Measurements from ENCODE around the gene HORMAD2.
"Not testable (repeated sequence)": the region's sequence is repeated elsewhere in the genome, so short reads cannot be mapped to it uniquely, and the experiment has no call there.

The HORMAD2 gene

GRCh38 chr22:30187094-30187493 lies 106.8 kb downstream of the HORMAD2 start:
- in situ Hi-C loops (cut with MboI; ENCODE audit: low sequenced_read_pairs), result no loop called here

GRCh38 chr22:30187529-30188407 lies 107.5 kb downstream of the HORMAD2 start:
- in situ Hi-C loops (cut with MboI; ENCODE audit: low sequenced_read_pairs), result no loop called here

- in situ Hi-C loops (cut with MboI; ENCODE audit: low sequenced_read_pairs), result no loop called here
These were observed 108.6 kb downstream of the HORMAD2 start for GRCh38 chr22:30188911-30189310.

- in situ Hi-C loops (cut with MboI; ENCODE audit: low sequenced_read_pairs), result loop anchor here (10.0 kb wide), 1 partner anchor 74 kb away; the partner anchor contains the start of gene OSM
These were observed 110.3 kb downstream of the HORMAD2 start for GRCh38 chr22:30190574-30190973.

- in situ Hi-C loops (cut with MboI; ENCODE audit: low sequenced_read_pairs), result loop anchor here (10.0 kb wide), 1 partner anchor 74 kb away; the partner anchor contains the start of gene OSM
These were observed 110.9 kb downstream of the HORMAD2 start for GRCh38 chr22:30191040-30191701.

GRCh38 chr22:30192427-30192826 lies 112.2 kb downstream of the HORMAD2 start:
- in situ Hi-C loops (cut with MboI; ENCODE audit: low sequenced_read_pairs), result loop anchor here (10.0 kb wide), 1 partner anchor 72 kb away; the partner anchor contains the start of gene OSM

- in situ Hi-C loops (cut with MboI; ENCODE audit: low sequenced_read_pairs), result loop anchor here (10.0 kb wide), 1 partner anchor 72 kb away; the partner anchor contains the start of gene OSM
These were observed 112.9 kb downstream of the HORMAD2 start for GRCh38 chr22:30193031-30193775.

GRCh38 chr22:30195245-30196140 lies 115.2 kb downstream of the HORMAD2 start:
- in situ Hi-C loops (cut with MboI; ENCODE audit: low sequenced_read_pairs), result loop anchor here (10.0 kb wide), 1 partner anchor 69 kb away; the partner anchor contains the start of gene OSM

- in situ Hi-C loops (cut with MboI; ENCODE audit: low sequenced_read_pairs), result loop anchor here (10.0 kb wide), 1 partner anchor 68 kb away; the partner anchor contains the start of gene OSM
These were observed 116.0 kb downstream of the HORMAD2 start for GRCh38 chr22:30196141-30196879.

GRCh38 chr22:30196880-30197336 lies 116.6 kb downstream of the HORMAD2 start:
- in situ Hi-C loops (cut with MboI; ENCODE audit: low sequenced_read_pairs), result loop anchor here (10.0 kb wide), 1 partner anchor 68 kb away; the partner anchor contains the start of gene OSM

- in situ Hi-C loops (cut with MboI; ENCODE audit: low sequenced_read_pairs), result loop anchor here (10.0 kb wide), 1 partner anchor 67 kb away; the partner anchor contains the start of gene OSM
These were observed 117.1 kb downstream of the HORMAD2 start for GRCh38 chr22:30197389-30197788.

GRCh38 chr22:30198152-30198825 lies 118.0 kb downstream of the HORMAD2 start:
- in situ Hi-C loops (cut with MboI; ENCODE audit: low sequenced_read_pairs), result loop anchor here (10.0 kb wide), 1 partner anchor 67 kb away; the partner anchor contains the start of gene OSM

- in situ Hi-C loops (cut with MboI; ENCODE audit: low sequenced_read_pairs), result loop anchor here (10.0 kb wide), 1 partner anchor 66 kb away; the partner anchor contains the start of gene OSM
These were observed 118.7 kb downstream of the HORMAD2 start for GRCh38 chr22:30198921-30199320.

- in situ Hi-C loops (cut with MboI; ENCODE audit: low sequenced_read_pairs), result not testable (repeated sequence)
These were observed 120.6 kb downstream of the HORMAD2 start for GRCh38 chr22:30200905-30201304.

- in situ Hi-C loops (cut with MboI; ENCODE audit: low sequenced_read_pairs), result no loop called here
These were observed 121.7 kb downstream of the HORMAD2 start for GRCh38 chr22:30201945-30202344.

GRCh38 chr22:30202531-30203006 lies 122.3 kb downstream of the HORMAD2 start:
- in situ Hi-C loops (cut with MboI; ENCODE audit: low sequenced_read_pairs), result no loop called here

- in situ Hi-C loops (cut with MboI; ENCODE audit: low sequenced_read_pairs), result no loop called here
These were observed 123.9 kb downstream of the HORMAD2 start for GRCh38 chr22:30204015-30204741.

All from HL-60/S4 treated with phorbol 12-myristate 13-acetate at 8.2 ng/mL for 4 days and 3 days (cell line).